H7 (cell line): ENCODE measurements around the gene CDIPT. TPM values are rescaled to one million over a fixed set of nuclear protein-coding genes. Genes with fewer than 3 reads are reported as not detected.
"Not testable (repeated sequence)": the region's sequence is repeated elsewhere in the genome, so short reads cannot be mapped to it uniquely, and the experiment has no call there.

Experiments used
- DNase-seq: peaks from one replicate; pipeline ENCODE4 v3.0.0; 2012
- H3K27me3 ChIP-seq: 2 replicates; pipeline ENCODE4 v1.6.0; 2011; ENCODE audit warnings: mild to moderate bottlenecking, low read length; ENCODE audit not compliant: control insufficient read depth, insufficient read depth
- H3K36me3 ChIP-seq: replicated peaks from 2 replicates; pipeline ENCODE4 v1.5.1; 2011; ENCODE audit warnings: low read length; ENCODE audit not compliant: control insufficient read depth, insufficient read depth
- H3K4me3 ChIP-seq: 2 replicates; pipeline ENCODE4 v1.5.1; 2011; ENCODE audit warnings: low read depth, mild to moderate bottlenecking, control low read depth, low read length, moderate library complexity; ENCODE audit not compliant: insufficient read depth
- total RNA-seq: library from RNA; depleted of rRNA; stranded (reverse); fragments of >200 nt; shearing (Covaris generic); gene quantifications from 2 replicates; pipeline ENCODE4 v1.2.3, GENCODE V29; 2014

Gene CDIPT
- total RNA-seq, 1 experiment from 2014 or later: 91.3 TPM

DNA sequence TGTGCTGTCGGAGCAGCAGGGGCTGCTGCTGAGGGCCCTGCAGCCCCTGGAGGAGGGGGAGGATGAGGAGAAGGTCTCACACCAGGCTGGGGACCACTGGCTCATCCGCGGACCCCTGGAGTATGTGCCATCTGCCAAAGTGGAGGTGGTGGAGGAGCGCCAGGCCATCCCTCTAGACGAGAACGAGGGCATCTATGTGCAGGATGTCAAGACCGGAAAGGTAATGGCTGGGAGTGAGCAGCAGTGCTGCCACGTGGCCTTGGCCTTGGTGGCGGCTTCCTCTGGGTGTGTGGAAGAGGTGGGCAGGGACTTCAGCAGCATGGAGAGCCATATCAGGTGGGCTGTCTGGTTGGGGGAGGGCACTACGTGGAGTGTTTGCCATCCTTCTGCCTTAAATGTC is 22.8 kb downstream of the CDIPT start:
- no peak for DNase-seq
- H3K27me3 ChIP-seq: no peaks in the 10 kb centered on the region

DNA sequence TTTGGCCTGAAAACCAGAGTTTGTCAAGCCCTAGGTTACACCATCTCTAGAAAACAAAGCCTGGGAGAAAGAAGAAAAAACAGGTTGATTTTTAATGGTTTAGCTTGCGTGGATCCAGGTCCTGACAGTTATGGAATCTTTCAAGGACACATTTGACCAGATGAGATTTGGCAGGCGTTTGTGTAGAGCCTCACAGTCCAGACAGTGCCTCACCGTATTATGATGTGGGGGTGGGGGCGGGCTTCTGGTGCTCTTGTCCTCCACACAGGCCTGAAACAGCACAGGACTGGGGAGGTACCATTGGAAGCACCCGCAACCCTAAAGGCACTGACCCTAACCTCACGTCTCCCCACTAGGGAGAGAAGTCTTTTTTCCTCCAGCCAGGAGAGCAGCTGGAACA is 23.2 kb downstream of the CDIPT start:
- H3K27me3 ChIP-seq: no peaks in the 10 kb centered on the region
- H3K4me3 ChIP-seq: no peak overlapping the region
- DNase-seq: peak; percentile 36
- no peaks in the 10 kb centered on the region; the same call in 1 of the 2 replicates for H3K36me3 ChIP-seq

More for the DNA sequence above, 22.8 kb downstream of the CDIPT start:
- no peak overlapping the region for H3K4me3 ChIP-seq
- H3K36me3 ChIP-seq: no peaks in the 10 kb centered on the region; the same call in 1 of the 2 replicates

DNA sequence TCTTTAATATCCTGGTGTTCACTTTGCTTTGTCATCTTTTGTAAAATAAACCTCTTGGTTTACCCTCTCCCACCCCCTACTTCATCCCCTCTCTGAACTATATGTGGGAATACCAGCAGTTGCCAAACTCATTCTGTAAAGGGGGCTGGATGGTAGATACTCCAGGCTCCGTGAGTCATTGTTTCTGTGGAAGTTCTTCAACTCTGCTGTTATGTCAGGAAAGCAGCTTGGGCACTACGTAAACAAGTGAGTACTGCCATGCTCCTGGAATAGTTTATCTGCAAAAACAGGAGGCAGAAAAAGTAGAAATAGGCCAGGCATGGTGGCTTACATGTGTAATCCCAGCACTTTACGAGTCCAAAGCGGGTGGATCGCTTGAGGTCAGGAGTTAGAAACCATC is 25.2 kb downstream of the CDIPT start:
- no peak for DNase-seq
- no peak overlapping the region for H3K4me3 ChIP-seq
- H3K27me3 ChIP-seq: no peaks in the 10 kb centered on the region

DNA sequence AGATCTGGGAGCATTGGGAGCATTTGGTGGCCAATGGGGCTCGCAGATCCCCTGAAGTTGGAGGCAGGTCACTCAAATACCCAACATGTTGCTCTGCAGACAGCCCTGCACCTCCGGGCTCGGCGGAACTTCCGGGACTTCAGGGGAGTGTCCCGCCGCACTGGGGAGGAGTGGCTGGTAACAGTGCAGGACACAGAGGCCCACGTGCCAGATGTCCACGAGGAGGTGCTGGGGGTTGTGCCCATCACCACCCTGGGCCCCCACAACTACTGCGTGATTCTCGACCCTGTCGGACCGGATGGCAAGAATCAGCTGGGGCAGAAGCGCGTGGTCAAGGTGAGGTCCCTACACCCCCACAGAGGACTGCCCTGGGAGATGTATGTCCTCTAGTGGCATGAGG is 26.4 kb downstream of the CDIPT start:
- no peak overlapping the region for H3K4me3 ChIP-seq
- H3K27me3 ChIP-seq: no peaks in the 10 kb centered on the region
- peak; percentile 36 for DNase-seq
- no peaks in the 10 kb centered on the region for H3K36me3 ChIP-seq

More for the DNA sequence above, 25.2 kb downstream of the CDIPT start:
- no peaks in the 10 kb centered on the region; the same call in 1 of the 2 replicates for H3K36me3 ChIP-seq

DNA sequence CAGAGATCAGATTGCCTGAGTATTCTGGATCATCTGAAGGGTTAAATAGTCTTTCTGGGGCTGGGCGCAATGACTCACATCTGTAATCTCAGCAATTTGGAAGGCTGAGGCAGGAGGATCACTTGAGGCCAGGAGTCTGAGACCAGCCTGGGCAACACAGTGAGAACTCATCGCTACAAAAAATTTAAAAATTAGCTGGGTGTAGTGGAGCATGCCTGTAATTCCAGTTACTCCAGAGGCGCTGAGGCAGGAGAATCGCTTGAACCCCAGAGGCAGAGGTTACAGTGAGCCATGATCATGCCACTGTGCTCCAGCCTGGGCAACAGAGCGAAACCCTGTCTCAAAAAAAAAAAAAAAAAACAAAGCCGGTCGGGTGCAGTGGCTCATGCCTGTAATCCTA is 27.1 kb downstream of the CDIPT start:
- Histone ChIP-seq H3K36me3 (no peaks in the 10 kb centered on the region), H3K4me3 (no peak overlapping the region), H3K27me3 (no peaks in the 10 kb centered on the region)
- DNase-seq: no peak

DNA sequence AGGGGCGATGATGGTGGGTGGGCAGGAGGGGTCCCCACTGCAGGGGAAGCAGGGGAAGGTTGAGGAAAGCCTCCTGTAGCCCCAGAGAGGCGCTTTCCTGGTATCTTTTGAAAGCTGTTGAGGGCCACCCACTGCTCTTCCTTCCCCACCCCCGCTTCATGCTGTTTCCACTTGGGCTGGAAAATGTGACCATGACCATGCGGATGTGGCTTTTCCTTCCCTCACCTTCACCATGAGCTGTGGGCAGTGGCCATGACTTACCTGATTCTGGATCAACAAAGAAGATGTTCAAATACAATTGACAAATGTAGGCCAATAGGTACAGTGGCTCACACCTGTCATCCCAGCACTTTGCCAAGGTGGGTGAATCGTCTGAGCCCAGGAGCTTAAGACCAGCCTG is 28.9 kb downstream of the CDIPT start:
- DNase-seq: no peak
- Histone ChIP-seq H3K27me3 (no peaks in the 10 kb centered on the region), H3K36me3 (no peaks in the 10 kb centered on the region), H3K4me3 (no peak overlapping the region)

DNA sequence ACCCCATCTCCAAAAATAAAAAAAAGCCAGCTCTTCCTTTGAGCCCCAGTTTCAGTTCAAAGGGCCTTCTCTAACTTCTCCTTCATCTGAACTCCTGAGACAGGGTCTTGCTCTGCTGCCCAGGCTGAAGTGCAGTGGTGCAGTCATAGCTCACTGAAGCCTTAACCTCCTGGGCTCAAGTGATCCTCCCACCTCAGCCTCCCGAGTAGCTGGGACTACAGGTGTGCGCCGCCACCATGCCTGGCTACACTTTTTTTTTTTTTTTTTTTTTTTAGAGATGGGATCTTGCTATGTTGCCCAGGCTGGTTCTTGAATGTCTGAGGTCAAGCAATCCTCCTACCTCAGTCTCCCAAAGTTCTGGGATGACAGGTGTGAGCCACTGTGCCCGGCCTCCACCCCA is 29.8 kb downstream of the CDIPT start:
- not testable (repeated sequence) for H3K4me3 ChIP-seq, H3K36me3 ChIP-seq, H3K27me3 ChIP-seq, DNase-seq

DNA sequence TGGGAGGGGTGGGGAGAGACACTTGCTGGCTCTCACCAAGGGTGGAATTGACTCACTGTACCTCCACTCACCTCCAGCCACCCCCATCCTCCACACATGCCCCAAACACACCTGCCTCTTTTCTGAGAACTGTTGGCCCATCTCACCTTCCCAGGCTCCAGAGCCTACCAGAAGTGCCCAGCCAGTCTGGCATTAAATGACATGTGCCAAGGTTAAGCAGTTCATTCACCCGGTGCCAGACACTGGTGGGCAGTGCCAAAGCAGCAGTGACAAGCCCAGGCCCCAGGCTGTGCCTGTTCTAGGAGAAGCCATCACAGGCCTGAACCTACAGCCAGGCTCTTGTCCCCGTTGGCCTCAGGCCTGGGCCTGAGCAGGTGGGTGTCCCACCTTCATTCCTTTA is 31.5 kb downstream of the CDIPT start:
- H3K27me3 ChIP-seq: no peaks in the 10 kb centered on the region
- no peak overlapping the region for H3K4me3 ChIP-seq
- DNase-seq: no peak
- no peaks in the 10 kb centered on the region for H3K36me3 ChIP-seq

DNA sequence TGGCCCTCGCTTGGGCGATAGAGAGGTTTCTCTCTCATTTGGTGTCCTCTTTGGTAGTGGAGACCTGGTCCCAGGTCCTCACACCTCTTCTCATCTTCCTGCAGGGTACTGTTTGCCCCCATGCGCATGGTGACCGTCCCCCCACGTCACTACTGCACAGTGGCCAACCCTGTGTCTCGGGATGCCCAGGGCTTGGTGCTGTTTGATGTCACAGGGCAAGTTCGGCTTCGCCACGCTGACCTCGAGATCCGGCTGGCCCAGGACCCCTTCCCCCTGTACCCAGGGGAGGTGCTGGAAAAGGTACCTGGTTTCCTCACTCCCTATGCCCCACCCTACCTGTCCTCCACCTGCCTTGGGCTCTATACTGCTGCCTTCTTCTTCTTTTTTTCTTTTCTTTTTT is 32.3 kb downstream of the CDIPT start:
- H3K36me3 ChIP-seq: no peaks in the 10 kb centered on the region

DNA sequence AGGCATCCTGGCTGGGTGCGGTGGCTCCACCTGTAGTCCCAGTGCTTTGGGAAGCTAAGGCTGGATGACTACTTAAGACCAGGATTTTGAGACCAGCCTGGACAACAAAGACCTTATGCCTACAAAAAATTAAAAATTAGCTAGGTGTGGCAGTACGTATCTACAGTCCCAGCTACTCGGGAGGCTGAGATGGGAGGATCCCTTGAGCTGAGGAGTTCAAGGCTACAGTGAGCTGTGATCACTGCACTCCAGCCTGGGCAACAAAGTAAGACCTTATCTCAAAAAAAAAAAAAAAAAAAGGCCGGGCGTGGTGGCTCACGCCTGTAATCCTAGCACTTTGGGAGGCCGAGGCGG is 36.7 kb downstream of the CDIPT start:
- Histone ChIP-seq H3K36me3 (no peaks in the 10 kb centered on the region), H3K4me3 (no peak overlapping the region), H3K27me3 (no peaks in the 10 kb centered on the region)
- DNase-seq: no peak

More for the DNA sequence above, 32.3 kb downstream of the CDIPT start:
- Histone ChIP-seq H3K4me3 (no peak overlapping the region), H3K27me3 (no peaks in the 10 kb centered on the region)
- no peak for DNase-seq

DNA sequence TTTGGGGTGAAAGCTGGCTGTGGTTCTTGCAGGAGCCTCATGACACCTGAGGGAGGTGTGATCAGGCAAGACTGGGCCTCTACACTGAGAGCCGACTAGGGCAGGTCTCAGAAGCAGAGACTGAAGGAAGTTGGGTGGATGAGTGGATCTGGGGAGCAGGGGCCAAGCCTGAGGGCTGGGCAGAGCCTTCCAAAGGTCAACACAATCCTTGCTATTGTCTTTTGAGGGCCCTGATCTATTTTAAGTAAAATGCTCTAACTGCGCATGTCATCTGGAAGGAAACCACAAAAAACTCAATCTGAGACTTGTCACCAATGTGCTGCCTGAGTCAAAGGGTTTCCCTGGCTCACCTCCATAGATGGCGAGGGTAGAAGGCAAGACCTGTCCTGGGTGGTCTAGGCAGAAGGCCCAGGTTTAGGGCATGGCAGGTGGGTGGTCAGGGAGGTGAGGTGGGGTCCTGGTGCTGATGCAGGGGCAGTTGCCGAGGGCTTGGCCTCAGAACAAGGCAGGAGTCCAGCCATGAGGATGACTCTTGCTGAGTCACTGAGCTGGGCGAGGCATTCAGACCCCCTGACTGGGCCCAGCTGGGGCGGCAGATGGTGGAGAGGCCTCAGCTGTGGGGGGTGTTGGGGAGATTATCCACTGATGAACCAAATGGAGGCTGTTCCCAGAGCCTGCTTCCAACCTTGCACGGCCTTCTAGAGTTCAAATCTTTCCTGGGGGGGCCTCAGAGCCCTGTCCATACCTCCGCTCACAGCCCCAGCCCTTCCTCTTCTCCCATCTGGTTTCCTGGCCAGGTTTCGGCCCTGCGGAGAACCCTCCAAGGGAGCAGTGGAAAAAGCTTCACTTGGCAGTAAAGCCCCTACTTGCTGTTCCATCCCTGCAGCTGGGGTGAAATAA is 37.6 kb downstream of the CDIPT start:
- DNase-seq: no peak
- Histone ChIP-seq H3K36me3 (no peaks in the 10 kb centered on the region), H3K27me3 (no peaks in the 10 kb centered on the region), H3K4me3 (no peak overlapping the region)

DNA sequence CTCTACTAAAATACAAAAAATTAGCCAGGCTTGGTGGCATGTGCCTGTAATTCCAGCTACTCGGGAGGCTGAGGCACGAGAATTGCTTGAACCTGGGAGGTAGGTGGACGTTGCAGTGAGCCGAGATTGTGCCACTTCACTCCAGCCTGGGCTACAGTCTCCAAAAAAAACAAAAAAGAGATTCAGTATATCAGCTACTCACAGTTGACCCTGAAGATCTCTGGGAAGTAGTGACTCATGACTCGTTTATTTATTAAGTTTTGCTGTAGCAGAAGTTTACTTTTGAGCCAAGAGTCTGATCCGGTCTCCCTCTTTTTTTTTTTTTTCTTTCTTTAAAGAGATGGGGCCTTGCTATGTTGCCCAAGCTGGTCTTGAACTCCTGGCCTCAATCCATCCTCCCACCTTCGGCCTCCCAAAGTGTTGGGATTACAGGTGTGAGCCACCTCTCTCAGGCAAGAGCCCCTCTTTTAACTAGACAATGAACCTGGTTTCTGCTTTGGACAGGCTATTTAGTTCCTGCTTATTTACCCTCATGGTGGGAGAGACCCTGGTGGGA is 38.4 kb downstream of the CDIPT start:
- Histone ChIP-seq H3K27me3 (no peaks in the 10 kb centered on the region), H3K36me3 (peaks cover 5% of the 10 kb centered on the region), H3K4me3 (no peak overlapping the region)
- DNase-seq: no peak

DNA sequence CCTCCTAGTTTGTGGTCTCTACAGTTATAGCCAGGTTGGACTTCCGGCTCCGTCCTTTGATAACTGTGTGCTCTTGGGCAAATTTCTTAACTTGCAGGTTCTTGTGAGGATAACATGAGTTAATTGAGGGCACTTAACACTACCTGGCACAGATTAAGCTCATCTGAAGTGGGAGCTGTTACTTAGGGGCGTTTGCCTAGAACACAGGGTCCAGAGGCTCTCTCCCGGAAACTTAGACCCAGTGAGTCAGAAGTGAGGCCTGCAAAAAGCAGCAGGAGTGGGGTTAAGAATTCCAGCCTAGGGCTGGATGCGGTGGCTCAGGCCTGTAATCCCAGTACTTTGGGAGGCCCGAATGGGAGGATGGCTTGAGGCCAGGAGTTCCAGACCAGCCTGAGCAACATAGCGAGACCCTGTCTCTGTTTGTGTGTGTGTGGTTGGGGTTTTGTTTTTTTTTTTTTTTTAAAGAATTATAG is 41.3 kb downstream of the CDIPT start:
- Histone ChIP-seq H3K4me3 (no peak overlapping the region), H3K36me3 (peaks cover 15% of the 10 kb centered on the region)

DNA sequence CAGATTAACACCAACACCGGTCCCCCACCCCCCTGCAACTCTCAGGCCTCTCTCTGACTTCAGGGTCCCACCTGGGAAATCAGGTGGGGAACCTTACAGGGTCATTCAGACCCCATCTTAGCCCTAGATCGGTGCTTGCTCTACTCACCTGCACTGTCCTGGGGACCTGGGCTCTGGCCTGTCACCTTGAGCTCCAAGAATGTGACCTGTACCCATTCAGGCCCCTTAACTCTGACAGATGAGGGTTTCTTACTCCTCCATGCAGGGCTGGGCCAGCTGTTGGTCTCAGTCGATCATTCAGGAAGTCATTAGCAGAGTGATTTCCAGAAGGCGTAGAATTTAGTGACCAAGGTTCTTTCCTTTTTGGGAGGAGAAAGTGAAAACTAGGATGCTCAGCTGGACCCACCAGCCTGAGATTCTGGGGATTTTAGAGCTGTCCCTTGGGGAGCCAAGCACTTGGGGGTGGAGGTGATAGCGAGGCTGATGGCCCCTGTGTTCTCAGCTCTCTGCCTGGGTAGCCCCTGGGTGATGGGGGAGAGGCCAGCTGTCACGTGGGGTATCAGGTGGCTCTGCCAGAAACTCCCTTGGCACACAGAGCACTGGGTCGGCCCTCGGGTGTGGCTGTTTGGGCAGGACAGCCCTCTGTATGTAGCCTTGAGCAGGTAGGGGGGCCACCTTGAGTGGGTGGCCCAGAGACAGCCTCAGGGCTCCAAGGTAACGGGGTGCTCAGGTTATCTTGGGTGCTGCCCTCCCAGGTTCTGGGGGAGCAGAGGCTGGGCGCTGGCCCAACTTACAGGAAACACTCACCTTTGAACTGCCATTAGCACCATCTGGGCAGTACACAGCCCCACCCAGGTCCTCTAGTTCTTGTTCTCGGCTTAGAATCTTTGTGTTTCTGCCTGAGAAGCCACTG is 42.0 kb downstream of the CDIPT start:
- Histone ChIP-seq H3K36me3 (peaks cover 15% of the 10 kb centered on the region), H3K27me3 (no peaks in the 10 kb centered on the region), H3K4me3 (no peak overlapping the region)
- no peak for DNase-seq

More for the DNA sequence above, 41.3 kb downstream of the CDIPT start:
- no peak for DNase-seq
- H3K27me3 ChIP-seq: no peaks in the 10 kb centered on the region
